ENCODE measurements around the gene BDH1. TPM values are rescaled to one million over a fixed set of nuclear protein-coding genes. Genes with fewer than 3 reads are reported as not detected.

BDH1 gene
- total RNA-seq, 1 donor from 2014 or later, result 7.2 TPM

DNA sequence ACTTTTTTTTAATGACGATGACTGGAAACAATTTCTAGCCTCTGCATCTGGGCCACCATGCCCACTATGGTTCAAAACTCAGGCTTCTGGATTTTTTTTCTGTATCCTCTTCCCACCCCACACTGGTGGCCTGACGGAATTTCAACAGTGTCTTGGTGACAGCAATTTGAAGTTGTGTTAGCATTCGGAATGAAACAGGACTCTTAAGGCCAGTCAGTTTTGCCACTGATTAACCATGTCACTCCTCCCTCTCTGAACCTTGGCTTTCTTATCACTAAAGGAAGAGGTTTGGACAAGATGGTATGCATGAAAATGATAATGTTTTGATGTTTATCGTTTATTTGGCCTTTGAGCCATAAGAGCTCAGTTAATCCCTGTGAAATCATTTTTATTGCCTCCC lies 41.6 kb upstream of the BDH1 start:
- TF ChIP-seq, protein P1, sequence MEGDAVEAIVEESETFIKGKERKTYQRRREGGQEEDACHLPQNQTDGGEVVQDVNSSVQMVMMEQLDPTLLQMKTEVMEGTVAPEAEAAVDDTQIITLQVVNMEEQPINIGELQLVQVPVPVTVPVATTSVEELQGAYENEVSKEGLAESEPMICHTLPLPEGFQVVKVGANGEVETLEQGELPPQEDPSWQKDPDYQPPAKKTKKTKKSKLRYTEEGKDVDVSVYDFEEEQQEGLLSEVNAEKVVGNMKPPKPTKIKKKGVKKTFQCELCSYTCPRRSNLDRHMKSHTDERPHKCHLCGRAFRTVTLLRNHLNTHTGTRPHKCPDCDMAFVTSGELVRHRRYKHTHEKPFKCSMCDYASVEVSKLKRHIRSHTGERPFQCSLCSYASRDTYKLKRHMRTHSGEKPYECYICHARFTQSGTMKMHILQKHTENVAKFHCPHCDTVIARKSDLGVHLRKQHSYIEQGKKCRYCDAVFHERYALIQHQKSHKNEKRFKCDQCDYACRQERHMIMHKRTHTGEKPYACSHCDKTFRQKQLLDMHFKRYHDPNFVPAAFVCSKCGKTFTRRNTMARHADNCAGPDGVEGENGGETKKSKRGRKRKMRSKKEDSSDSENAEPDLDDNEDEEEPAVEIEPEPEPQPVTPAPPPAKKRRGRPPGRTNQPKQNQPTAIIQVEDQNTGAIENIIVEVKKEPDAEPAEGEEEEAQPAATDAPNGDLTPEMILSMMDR (conservative IDR thresholded peaks at IDR 0.05; ENCODE audit: low read depth, low read length), result no peak
- H3K4me3 ChIP-seq (ENCODE audit: low read depth, low read length), result no peak overlapping the region
- DNase-seq (ENCODE audit: low read depth), result no peak

DNA sequence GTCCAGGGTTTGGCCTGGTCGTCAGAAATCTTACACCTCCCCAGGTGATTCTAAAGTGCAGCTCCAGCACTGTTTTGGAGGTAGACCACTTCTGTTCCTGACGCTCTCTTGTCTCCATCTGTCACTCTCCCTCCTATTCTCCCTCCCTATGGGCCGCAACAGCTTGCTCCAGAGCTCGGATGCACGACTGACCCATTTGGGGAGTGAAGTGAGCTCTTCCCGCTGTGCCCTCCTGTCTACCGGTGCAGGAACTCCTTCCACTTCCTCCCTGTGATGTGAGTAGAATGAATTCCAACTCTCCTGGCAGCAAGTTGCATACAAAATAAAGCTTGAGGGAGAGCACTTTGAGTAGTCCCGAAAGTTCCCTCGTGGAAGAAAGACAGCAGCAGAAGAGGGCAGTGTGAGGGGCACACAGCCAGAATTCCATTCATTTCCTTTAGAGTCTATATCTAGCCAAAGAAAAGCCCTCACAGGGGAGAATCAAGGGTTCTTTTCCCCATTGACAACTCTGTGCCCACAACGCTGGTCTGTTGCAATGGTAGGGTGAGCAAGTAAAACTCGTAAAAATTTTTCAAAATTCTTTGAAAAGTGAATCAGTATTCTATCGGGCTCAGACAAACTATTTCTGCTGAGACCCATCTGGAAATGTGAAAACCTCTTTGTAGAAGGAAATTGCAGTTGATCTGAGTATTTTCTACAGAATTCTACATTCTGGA lies 39.9 kb upstream of the BDH1 start:
- H3K4me3 ChIP-seq (ENCODE audit: low read depth, low read length), result no peak overlapping the region
- TF ChIP-seq, protein P1 (conservative IDR thresholded peaks at IDR 0.05; ENCODE audit: low read depth, low read length), result no peak
- DNase-seq (ENCODE audit: low read depth), result no peak

DNA sequence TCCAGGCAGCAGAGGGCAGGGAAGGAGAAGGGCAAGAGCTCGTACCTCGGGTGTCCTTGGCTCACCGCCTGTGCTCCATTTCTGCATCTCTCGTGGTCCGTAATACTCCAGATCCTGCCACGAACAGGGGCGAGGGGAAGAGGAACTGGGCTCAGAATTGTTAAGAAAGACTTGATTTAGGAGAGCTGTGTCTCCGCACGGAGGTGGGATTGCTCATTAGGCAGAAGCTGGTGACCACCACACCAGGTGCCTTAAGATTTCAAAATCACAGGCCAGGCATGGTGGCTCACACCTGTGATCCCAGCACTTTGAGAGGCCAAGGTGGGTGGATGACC lies 37.2 kb upstream of the BDH1 start:
- DNase-seq (ENCODE audit: low read depth), result no peak
- TF ChIP-seq, protein P1 (conservative IDR thresholded peaks at IDR 0.05; ENCODE audit: low read depth, low read length), result no peak
- H3K4me3 ChIP-seq (ENCODE audit: low read depth, low read length), result no peak overlapping the region

DNA sequence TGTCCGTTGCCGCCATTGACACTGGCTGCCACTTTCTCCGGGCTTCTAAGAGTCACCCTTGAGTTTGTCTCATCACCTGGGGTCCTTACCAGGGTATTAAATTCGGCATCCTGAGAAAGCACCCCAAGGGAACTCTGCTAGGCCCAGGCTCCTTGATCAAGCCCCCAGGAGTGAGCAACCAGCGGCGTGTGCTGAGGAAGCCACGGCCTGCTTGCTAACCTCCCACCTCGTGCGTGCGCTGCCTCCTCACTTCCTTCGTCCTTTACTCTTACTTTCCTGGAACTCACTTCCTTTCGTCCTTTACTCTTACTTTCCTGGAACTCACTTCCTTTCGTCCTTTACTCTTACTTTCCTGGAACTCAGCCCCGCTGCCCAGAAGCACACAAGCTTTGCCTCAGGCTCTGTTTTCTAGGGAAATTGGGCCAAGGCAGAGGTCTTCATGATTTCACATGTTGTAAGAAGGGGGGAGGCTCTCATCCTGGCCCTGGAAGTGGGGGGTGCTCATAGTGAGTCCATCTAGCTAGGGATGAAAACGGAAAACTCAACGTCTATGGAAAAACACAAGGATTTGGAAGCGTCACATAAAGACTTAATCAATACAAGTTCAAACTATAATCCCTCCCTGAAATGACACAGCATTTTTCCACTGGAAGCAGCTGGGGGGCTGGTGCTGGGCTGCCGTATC lies 36.7 kb upstream of the BDH1 start:
- H3K4me3 ChIP-seq (ENCODE audit: low read depth, low read length), result no peak overlapping the region
- no peak for DNase-seq (ENCODE audit: low read depth)
- TF ChIP-seq, protein P1 (conservative IDR thresholded peaks at IDR 0.05; ENCODE audit: low read depth, low read length), result no peak

DNA sequence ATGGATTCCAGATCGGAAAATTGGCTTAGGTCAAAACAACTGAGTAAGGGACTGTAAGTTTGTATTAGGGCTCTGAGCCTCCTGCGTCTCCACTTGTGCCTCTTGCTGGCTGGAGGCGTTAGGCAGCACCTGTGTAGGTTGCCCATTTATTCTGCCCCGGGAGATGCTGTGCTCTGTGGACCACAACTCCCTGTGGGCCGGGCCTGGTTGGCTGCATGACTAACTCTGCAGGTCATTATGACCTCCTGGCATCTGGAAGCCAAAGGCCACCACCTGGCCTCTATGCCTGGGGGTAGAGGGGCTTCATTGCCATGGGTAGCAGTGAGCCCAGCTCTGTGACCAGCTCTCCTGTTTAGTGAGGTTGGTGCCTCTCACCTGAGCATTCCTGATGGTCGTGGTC lies 36.0 kb upstream of the BDH1 start:
- DNase-seq (ENCODE audit: low read depth), result no peak

DNA sequence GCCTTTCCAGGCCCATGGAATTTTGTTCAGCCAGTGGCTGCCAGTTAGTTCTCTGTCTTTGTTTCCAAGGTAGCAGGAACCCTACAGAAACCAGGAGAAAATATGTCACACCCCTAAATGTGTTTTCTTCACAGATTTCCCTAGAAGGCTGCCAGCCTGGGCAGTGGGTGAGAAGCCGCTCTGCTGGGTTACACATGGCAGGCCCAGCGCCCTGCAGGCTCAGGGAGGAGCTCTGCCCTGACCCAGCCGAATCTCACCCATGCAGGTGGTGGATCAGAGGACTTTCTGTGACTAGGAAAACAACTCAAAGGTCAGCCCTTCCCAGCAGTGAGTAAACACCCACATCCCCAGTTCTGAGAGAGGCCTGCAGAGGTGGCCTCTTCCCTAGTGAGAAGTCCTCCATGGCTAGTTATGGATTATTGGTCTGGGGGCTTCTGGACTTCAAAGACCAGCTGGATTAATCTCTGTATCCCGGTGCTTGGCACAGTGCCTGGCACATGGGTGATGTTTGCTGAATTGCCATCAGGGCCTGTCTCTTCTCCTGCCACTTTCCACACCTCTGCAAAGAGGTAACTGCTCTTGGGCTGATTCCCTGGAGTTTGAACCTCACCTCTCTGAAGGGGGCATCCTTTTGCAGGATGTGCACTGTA lies 34.7 kb upstream of the BDH1 start:
- no peak overlapping the region for H3K4me3 ChIP-seq (ENCODE audit: low read depth, low read length)
- TF ChIP-seq, protein P1 (conservative IDR thresholded peaks at IDR 0.05; ENCODE audit: low read depth, low read length), result no peak
- no peak for DNase-seq (ENCODE audit: low read depth)

More for the DNA sequence above, 36.0 kb upstream of the BDH1 start:
- no peak overlapping the region for H3K4me3 ChIP-seq (ENCODE audit: low read depth, low read length)
- TF ChIP-seq, protein P1 (conservative IDR thresholded peaks at IDR 0.05; ENCODE audit: low read depth, low read length), result no peak

All from epithelial cell of proximal tubule (primary cell).